H1 (cell line): ENCODE results near the gene RHCG. TPM values are rescaled to one million over a fixed set of nuclear protein-coding genes. Genes with fewer than 3 reads are reported as not detected.

Source experiments
- CBX8 ChIP-seq: fragments of 300-800, 300-1000 bp; sonication (generic); IDR thresholded peaks from 2 replicates; pipeline ENCODE4 v1.7.1; 2016; ENCODE audit warnings: low read depth, low read length, borderline replicate concordance
- GTF2F1 ChIP-seq: IDR thresholded peaks from 2 replicates; pipeline ENCODE4 v1.6.1; 2012; ENCODE audit warnings: low read depth, low read length, improper control_type of control experiment, borderline replicate concordance
- KDM4A ChIP-seq: IDR thresholded peaks from one replicate; pipeline ENCODE4 v1.7.1; 2012; ENCODE audit warnings: low read depth, mild to moderate bottlenecking, moderate library complexity, low read length, inconsistent platforms; ENCODE audit not compliant: severe bottlenecking
- RAD21 ChIP-seq, 2 experiments: IDR thresholded peaks in 1 of 2; conservative IDR thresholded peaks in 1 of 2; 2 replicates each; pipeline ENCODE4 v1.6.1; 2011; ENCODE audit warnings: low read depth in 2 of 2, low read length in 2 of 2, improper control_type of control experiment in 1 of 2, inconsistent platforms in 1 of 2, mild to moderate bottlenecking in 1 of 2, moderate library complexity in 1 of 2
- RNF2 ChIP-seq: fragments of 200-900, 300-1000 bp; sonication (generic); IDR thresholded peaks from 2 replicates; pipeline ENCODE4 v1.7.1; 2016; ENCODE audit warnings: borderline replicate concordance, low read depth, mild to moderate bottlenecking, antibody characterized with exemption, low read length; ENCODE audit not compliant: poor library complexity, severe bottlenecking; ENCODE audit errors: missing control alignments
- SP2 ChIP-seq: IDR thresholded peaks from 2 replicates; pipeline ENCODE4 v1.6.1; 2012; ENCODE audit warnings: mild to moderate bottlenecking, low read length, inconsistent platforms
- polyA plus RNA-seq, 7 experiments: library from polyadenylated mRNA; depleted of rRNA in 3 of 7; stranded (reverse) in 5 of 7; unstranded in 2 of 7; fragments of >200 nt in 5 of 7; fragments of 200-250 nt in 2 of 7; gene quantifications; 1 replicate in 5 of 7; 2 replicates in 1 of 7; 4 replicates in 1 of 7; pipeline versions ENCODE4 v1.2.1 to v1.2.3, GENCODE V29; 2011 to 2013; ENCODE audit warnings: missing spikeins in 2 of 7, mixed read lengths in 2 of 7
- total RNA-seq: library from RNA; stranded (reverse); fragmentation: NEBNext Ultra II Directional; extraction: Animal tissue kit (Norgen Biotek cat#: 25700); gene quantifications from 2 replicates; pipeline ENCODE4 v1.2.1, GENCODE V29; 2021
- TF ChIP-seq, protein P1 (sequence below): fragments of 300-600 bp; sonication (generic); IDR thresholded peaks from 2 replicates; pipeline ENCODE4 v1.7.1; 2012; ENCODE audit warnings: low read length, moderate library complexity, mild to moderate bottlenecking, inconsistent platforms; ENCODE audit not compliant: insufficient replicate concordance
- TF ChIP-seq, protein P2 (sequence below): IDR thresholded peaks from 2 replicates; pipeline ENCODE4 v1.6.1; 2012; ENCODE audit warnings: inconsistent platforms
- TF ChIP-seq, protein P3 (sequence below): IDR thresholded peaks from 2 replicates; pipeline ENCODE4 v1.6.1; 2011; ENCODE audit warnings: low read depth, mild to moderate bottlenecking, low read length; ENCODE audit not compliant: insufficient read depth

The RHCG gene
- total and polyA plus RNA-seq, 2 of the 8 experiments (the other 6 are each of a cell fraction or from before 2014, with no cell fraction given) = 0.68 TPM; not detected in 1

DNA sequence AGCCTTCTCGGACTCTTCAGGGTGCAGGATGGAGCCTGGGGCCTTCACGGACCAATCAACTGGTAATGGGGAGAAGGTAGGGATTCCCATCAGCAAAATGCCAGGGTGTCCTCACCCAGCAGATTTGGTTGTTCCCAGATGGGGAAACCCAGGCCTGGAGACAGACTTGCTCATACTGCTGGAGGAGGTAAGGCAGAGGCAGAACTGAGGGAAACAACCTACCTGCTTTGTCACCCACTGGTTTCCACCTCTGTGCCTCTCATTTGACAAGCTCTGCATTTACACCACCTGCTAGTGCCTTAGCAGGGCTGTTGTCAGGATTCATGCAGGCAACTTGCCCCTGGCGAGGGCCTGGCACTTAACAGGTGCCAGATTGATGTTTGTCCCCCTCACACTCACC is 15.9 kb downstream of the RHCG start (continued):
- TF ChIP-seq, protein P1, sequence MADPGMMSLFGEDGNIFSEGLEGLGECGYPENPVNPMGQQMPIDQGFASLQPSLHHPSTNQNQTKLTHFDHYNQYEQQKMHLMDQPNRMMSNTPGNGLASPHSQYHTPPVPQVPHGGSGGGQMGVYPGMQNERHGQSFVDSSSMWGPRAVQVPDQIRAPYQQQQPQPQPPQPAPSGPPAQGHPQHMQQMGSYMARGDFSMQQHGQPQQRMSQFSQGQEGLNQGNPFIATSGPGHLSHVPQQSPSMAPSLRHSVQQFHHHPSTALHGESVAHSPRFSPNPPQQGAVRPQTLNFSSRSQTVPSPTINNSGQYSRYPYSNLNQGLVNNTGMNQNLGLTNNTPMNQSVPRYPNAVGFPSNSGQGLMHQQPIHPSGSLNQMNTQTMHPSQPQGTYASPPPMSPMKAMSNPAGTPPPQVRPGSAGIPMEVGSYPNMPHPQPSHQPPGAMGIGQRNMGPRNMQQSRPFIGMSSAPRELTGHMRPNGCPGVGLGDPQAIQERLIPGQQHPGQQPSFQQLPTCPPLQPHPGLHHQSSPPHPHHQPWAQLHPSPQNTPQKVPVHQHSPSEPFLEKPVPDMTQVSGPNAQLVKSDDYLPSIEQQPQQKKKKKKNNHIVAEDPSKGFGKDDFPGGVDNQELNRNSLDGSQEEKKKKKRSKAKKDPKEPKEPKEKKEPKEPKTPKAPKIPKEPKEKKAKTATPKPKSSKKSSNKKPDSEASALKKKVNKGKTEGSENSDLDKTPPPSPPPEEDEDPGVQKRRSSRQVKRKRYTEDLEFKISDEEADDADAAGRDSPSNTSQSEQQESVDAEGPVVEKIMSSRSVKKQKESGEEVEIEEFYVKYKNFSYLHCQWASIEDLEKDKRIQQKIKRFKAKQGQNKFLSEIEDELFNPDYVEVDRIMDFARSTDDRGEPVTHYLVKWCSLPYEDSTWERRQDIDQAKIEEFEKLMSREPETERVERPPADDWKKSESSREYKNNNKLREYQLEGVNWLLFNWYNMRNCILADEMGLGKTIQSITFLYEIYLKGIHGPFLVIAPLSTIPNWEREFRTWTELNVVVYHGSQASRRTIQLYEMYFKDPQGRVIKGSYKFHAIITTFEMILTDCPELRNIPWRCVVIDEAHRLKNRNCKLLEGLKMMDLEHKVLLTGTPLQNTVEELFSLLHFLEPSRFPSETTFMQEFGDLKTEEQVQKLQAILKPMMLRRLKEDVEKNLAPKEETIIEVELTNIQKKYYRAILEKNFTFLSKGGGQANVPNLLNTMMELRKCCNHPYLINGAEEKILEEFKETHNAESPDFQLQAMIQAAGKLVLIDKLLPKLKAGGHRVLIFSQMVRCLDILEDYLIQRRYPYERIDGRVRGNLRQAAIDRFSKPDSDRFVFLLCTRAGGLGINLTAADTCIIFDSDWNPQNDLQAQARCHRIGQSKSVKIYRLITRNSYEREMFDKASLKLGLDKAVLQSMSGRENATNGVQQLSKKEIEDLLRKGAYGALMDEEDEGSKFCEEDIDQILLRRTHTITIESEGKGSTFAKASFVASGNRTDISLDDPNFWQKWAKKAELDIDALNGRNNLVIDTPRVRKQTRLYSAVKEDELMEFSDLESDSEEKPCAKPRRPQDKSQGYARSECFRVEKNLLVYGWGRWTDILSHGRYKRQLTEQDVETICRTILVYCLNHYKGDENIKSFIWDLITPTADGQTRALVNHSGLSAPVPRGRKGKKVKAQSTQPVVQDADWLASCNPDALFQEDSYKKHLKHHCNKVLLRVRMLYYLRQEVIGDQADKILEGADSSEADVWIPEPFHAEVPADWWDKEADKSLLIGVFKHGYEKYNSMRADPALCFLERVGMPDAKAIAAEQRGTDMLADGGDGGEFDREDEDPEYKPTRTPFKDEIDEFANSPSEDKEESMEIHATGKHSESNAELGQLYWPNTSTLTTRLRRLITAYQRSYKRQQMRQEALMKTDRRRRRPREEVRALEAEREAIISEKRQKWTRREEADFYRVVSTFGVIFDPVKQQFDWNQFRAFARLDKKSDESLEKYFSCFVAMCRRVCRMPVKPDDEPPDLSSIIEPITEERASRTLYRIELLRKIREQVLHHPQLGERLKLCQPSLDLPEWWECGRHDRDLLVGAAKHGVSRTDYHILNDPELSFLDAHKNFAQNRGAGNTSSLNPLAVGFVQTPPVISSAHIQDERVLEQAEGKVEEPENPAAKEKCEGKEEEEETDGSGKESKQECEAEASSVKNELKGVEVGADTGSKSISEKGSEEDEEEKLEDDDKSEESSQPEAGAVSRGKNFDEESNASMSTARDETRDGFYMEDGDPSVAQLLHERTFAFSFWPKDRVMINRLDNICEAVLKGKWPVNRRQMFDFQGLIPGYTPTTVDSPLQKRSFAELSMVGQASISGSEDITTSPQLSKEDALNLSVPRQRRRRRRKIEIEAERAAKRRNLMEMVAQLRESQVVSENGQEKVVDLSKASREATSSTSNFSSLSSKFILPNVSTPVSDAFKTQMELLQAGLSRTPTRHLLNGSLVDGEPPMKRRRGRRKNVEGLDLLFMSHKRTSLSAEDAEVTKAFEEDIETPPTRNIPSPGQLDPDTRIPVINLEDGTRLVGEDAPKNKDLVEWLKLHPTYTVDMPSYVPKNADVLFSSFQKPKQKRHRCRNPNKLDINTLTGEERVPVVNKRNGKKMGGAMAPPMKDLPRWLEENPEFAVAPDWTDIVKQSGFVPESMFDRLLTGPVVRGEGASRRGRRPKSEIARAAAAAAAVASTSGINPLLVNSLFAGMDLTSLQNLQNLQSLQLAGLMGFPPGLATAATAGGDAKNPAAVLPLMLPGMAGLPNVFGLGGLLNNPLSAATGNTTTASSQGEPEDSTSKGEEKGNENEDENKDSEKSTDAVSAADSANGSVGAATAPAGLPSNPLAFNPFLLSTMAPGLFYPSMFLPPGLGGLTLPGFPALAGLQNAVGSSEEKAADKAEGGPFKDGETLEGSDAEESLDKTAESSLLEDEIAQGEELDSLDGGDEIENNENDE = no peak
- TF ChIP-seq SP2 (no peak), RNF2 (no peak), GTF2F1 (no peak), RAD21 (IDR thresholded peaks at IDR 0.05 in 1 of 2, conservative IDR thresholded peaks at IDR 0.05 in 1 of 2; ENCODE audit: low read depth in 2 of 2, low read length in 2 of 2) (no peak), CBX8 (no peak), KDM4A (no peak)
- TF ChIP-seq, protein P2, sequence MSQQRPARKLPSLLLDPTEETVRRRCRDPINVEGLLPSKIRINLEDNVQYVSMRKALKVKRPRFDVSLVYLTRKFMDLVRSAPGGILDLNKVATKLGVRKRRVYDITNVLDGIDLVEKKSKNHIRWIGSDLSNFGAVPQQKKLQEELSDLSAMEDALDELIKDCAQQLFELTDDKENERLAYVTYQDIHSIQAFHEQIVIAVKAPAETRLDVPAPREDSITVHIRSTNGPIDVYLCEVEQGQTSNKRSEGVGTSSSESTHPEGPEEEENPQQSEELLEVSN = no peak
- TF ChIP-seq, protein P3, sequence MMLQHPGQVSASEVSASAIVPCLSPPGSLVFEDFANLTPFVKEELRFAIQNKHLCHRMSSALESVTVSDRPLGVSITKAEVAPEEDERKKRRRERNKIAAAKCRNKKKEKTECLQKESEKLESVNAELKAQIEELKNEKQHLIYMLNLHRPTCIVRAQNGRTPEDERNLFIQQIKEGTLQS = no peak
